Adrenal gland (tissue), 12 donors: ENCODE data around the gene F2RL3. TPM values are rescaled to one million over a fixed set of nuclear protein-coding genes. Genes with fewer than 3 reads are reported as not detected.

Experiments used
- DNase-seq, 7 donors: peaks; one replicate each; pipeline ENCODE4 v3.0.0-alpha.2; 2019 to 2020
- H3K27ac ChIP-seq, 5 donors: fragments of 200-600 bp; sonication (generic) in 4 of 5; 1 replicate in 3 of 5; 2 replicates in 2 of 5; pipeline versions ENCODE4 v1.5.1 to v1.8.0; 2016 to 2020; ENCODE audit warnings: mild to moderate bottlenecking in 1 of 5
- H3K27me3 ChIP-seq: fragments of 200-600 bp; 2 replicates; pipeline ENCODE4 v1.8.0; 2021
- H3K36me3 ChIP-seq, 2 donors: fragments of 200-600 bp; replicated peaks in 1 of 2; 1 replicate in 1 of 2; 2 replicates in 1 of 2; pipeline versions ENCODE4 v1.5.1 to v1.8.0; 2018 to 2022
- H3K4me1 ChIP-seq, 2 donors: fragments of 200-600 bp; replicated peaks in 1 of 2; 1 replicate in 1 of 2; 2 replicates in 1 of 2; pipeline versions ENCODE4 v1.5.1 to v1.8.0; 2018 to 2021
- H3K4me3 ChIP-seq, 4 donors: fragments of 200-600 bp; sonication (generic) in 3 of 4; one replicate each; pipeline ENCODE4 v1.5.1; 2016 to 2018
- H3K9me3 ChIP-seq, 3 donors: fragments of 200-600 bp; sonication (generic) in 1 of 3; replicated peaks in 1 of 3; 1 replicate in 2 of 3; 2 replicates in 1 of 3; pipeline versions ENCODE4 v1.5.1 to v1.8.0; 2016 to 2021
- CTCF ChIP-seq, 6 experiments: fragments of 450-650 bp in 4 of 6; fragments of 200-600 bp in 2 of 6; sonication (generic) in 1 of 6; IDR thresholded peaks; 1 replicate in 5 of 6; 2 replicates in 1 of 6; pipeline versions ENCODE4 v1.5.1 to v1.8.0; 2016 to 2021; ENCODE audit warnings: antibody characterized with exemption in 6 of 6, mild to moderate bottlenecking in 2 of 6, moderate library complexity in 1 of 6
- POLR2A ChIP-seq, 2 donors: fragments of 450-650 bp; IDR thresholded peaks; one replicate each; pipeline ENCODE4 v1.6.1; 2017; ENCODE audit warnings: antibody characterized with exemption in 2 of 2, mild to moderate bottlenecking in 2 of 2, moderate library complexity in 1 of 2
- WGBS, 4 donors: extraction: QIAGEN DNeasy Blood & Tissue Kit in 2 of 4; methylation state at CpG; one replicate each; pipeline versions ENCODE4 v1.1.5 to v1.1.7; 2013 to 2017; 5-methylcytosine and 5-hydroxymethylcytosine counted together
- intact Hi-C, 2 donors: fragments of 100-400 bp; cut with DNase I; formaldehyde crosslinking; loops; one replicate each; pipeline versions ENCODE4 v1.14.1 to v1.15.0; 2022 to 2023
- polyA plus RNA-seq, 3 donors: library from polyadenylated mRNA; stranded (reverse); fragments of 200-250 nt in 2 of 3; fragments of 350-450 nt in 1 of 3; fragmentation: Illumina TruSeq in 1 of 3; extraction: RNeasy Lipid Tissue Mini Kit (QIAGEN cat#74804) in 1 of 3; gene quantifications; one replicate each; pipeline ENCODE4 v1.2.3, GENCODE V29; 2013 to 2014
- total RNA-seq, 9 donors: library from RNA; depleted of rRNA in 4 of 9; stranded (reverse); fragments of >200 nt in 4 of 9; fragments of 120-200 nt in 1 of 9; fragmentation: NEBNext Ultra II Directional in 1 of 9; extraction: Animal tissue kit (Norgen Biotek cat#: 25700) in 1 of 9; gene quantifications; one replicate each; pipeline versions ENCODE4 v1.1.0 to v1.2.4, GENCODE V29; 2013 to 2023
- donor health status: healthy with polysubstance abuse.
- donor health status: Bipolar disorder and iron deficiency.
- donor health status: DM: yes; HTN: yes; CAD: no.
- donor health status: DM: no; HTN: no; CAD: no.
- donor health status: DM: no; HTN: no; CAD: no.
- donor health status: DM: yes; HTN: yes; CAD: no.

F2RL3 gene
- total and polyA plus RNA-seq, 12 donors = 0.17 to 3.8 (median 2.2) TPM

- peak in 2 of 6 experiments; percentile 14 for TF ChIP-seq CTCF (IDR thresholded peaks at IDR 0.05)
- TF ChIP-seq POLR2A (IDR thresholded peaks at IDR 0.05) = no peak
- Histone ChIP-seq H3K27ac (peak overlapping the region in 2 of 5 donors; percentile 56 to 76), H3K4me3 (no peak overlapping the region), H3K9me3 (no peaks in the 10 kb centered on the region), H3K27me3 (no peaks in the 10 kb centered on the region), H3K36me3 (no peaks in the 10 kb centered on the region), H3K4me1 (peaks cover 0 to 4% of the 10 kb centered on the region in 2 donors)
- WGBS, 4 donors = 40 to 60% (median 51%) methylated on average over 3 to 22 of the region's 22 CpGs
- peak; percentile 67 to 84 (median 70) for DNase-seq
- intact Hi-C loops = no loop called here
Measured at GRCh38 chr19:16889366-16889882, 625 bp downstream of the F2RL3 start.

GRCh38 chr19:16889883-16890460 is 1.2 kb downstream of the F2RL3 start:
- no peaks in the 10 kb centered on the region for H3K27me3 ChIP-seq
- WGBS, 4 donors = 94 to 100% (median 96%) methylated on average over 12 to 48 of the region's 48 CpGs
- no peaks in the 10 kb centered on the region for H3K36me3 ChIP-seq
- intact Hi-C loops = no loop called here
- TF ChIP-seq POLR2A (IDR thresholded peaks at IDR 0.05) (no peak), CTCF (IDR thresholded peaks at IDR 0.05) (no peak)
- DNase-seq = no peak
- H3K9me3 ChIP-seq = no peaks in the 10 kb centered on the region
- H3K27ac ChIP-seq = peak overlapping the region in 2 of 5 donors; percentile 56 to 76
- H3K4me1 ChIP-seq = peaks cover 0 to 4% of the 10 kb centered on the region in 2 donors
- no peak overlapping the region for H3K4me3 ChIP-seq

GRCh38 chr19:16890461-16891184 is 1.8 kb downstream of the F2RL3 start:
- no peak overlapping the region for H3K4me3 ChIP-seq
- intact Hi-C loops = no loop called here
- no peaks in the 10 kb centered on the region for H3K9me3 ChIP-seq
- peaks cover 0 to 4% of the 10 kb centered on the region in 2 donors for H3K4me1 ChIP-seq
- H3K27ac ChIP-seq = no peak overlapping the region
- 87 to 91% (median 89%) methylated on average over 22 to 24 of the region's 24 CpGs for WGBS, 4 donors
- no peaks in the 10 kb centered on the region for H3K36me3 ChIP-seq
- H3K27me3 ChIP-seq = no peaks in the 10 kb centered on the region
- no peak for DNase-seq
- no peak for TF ChIP-seq CTCF (IDR thresholded peaks at IDR 0.05)
- no peak for TF ChIP-seq POLR2A (IDR thresholded peaks at IDR 0.05)

- no peak overlapping the region for H3K4me3 ChIP-seq
- no peaks in the 10 kb centered on the region for H3K36me3 ChIP-seq
- no peaks in the 10 kb centered on the region for H3K27me3 ChIP-seq
- TF ChIP-seq POLR2A (IDR thresholded peaks at IDR 0.05) = no peak
- no peak for TF ChIP-seq CTCF (IDR thresholded peaks at IDR 0.05)
- no peak for DNase-seq
- no peaks in the 10 kb centered on the region for H3K9me3 ChIP-seq
- intact Hi-C loops = no loop called here
- WGBS, 4 donors = 92 to 94% (median 92%) methylated on average over 9 to 12 of the region's 12 CpGs
- no peak overlapping the region for H3K27ac ChIP-seq
- H3K4me1 ChIP-seq = peaks cover 10 to 11% of the 10 kb centered on the region in 2 donors
Measured at GRCh38 chr19:16891696-16892382, 3.0 kb downstream of the F2RL3 start.
